NCI-H2227 (cell line): ENCODE data around the gene CATSPERZ.

ENCODE experiments used
- DNase-seq: peaks from one replicate; lab custom pipeline; 2025; ENCODE audit not compliant: unreplicated experiment; lab: John Stamatoyannopoulos, UW

CATSPERZ gene

DNA sequence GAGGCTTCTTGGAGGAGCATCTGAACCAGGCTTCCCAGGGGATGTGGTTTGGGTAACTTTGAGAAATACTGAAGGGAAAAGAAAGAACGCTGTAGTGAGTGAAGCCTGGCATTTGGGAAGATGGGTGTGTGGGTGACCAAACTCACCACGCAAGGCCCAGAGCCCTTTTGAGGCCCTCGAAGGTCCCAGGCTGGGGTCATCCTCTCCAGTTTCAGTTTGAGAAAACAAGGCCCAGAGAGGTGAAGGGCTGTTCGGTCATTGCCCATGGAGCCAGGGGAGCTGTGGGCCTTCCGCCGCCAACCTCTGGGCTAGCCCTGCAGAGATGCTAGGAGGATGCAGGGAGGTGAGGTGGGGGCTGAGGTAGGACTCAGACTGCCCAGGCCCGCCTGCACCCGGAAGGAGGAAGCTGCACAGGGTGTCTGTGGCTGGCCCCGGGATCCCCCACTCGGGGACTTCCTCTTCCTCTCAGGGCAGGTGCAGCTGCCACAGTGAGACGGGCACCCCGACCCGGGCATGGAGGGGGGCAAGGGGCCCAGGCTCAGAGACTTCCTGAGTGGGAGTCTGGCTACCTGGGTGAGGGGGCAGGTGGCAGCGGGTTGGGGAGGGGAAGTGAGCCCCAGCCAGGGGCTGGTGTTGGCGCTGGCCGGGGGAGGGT lies 39.7 kb downstream of the CATSPERZ start, which contains the start of gene CCDC88B:
TSS of gene CCDC88B (plus strand) at position 451 of the 655 bp plus-strand sequence. CDS start at position 514, 63 bp downstream.
- DNase-seq: no peak

DNA sequence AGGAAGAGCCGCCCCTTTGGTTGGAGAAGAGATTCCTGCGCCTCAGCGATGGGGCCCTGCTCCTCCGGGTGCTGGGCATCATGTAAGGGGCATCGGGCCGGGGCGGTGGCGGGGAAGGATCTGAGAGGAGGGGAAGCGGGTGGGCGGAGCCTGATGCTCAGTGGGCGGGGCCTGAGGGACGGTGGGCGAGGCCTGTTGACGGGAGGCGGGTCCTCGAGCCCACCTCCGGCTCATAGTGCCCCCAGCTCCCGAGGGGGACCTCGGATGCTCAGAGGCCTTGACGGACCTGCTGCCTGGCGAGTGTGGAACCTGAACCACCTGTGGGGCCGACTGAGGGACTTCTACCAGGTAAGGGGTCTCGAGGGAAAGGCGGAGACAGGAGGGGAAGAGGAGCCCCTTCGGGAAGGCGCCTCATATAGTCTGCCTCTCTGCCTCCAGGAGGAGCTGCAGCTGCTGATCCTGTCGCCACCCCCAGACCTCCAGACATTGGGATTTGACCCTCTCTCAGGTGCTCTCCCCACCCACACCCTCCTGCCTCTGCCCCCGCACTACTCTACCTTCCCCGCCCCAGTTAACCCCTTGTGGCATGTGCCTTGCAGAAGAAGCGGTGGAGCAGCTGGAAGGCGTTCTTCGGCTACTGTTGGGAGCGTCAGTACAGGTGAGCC lies 40.6 kb downstream of the CATSPERZ start:
- no peak for DNase-seq

DNA sequence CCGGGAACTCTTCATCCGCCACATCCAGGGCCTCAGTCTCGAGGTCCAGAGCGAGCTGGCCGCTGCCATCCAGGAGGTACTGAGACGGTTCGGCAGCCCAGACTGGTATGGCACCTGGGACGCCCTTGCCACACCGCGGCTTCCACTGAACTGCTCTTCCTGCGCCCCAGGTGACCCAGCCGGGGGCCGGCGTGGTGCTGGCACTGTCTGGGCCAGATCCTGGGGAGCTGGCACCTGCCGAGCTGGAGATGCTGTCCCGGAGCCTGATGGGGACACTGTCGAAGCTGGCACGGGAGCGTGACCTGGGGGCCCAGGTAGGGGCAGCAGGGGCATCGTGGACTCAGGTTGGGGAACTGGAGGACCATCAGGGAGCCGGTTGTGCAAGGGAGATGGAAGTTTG lies 41.3 kb downstream of the CATSPERZ start:
- no peak for DNase-seq

DNA sequence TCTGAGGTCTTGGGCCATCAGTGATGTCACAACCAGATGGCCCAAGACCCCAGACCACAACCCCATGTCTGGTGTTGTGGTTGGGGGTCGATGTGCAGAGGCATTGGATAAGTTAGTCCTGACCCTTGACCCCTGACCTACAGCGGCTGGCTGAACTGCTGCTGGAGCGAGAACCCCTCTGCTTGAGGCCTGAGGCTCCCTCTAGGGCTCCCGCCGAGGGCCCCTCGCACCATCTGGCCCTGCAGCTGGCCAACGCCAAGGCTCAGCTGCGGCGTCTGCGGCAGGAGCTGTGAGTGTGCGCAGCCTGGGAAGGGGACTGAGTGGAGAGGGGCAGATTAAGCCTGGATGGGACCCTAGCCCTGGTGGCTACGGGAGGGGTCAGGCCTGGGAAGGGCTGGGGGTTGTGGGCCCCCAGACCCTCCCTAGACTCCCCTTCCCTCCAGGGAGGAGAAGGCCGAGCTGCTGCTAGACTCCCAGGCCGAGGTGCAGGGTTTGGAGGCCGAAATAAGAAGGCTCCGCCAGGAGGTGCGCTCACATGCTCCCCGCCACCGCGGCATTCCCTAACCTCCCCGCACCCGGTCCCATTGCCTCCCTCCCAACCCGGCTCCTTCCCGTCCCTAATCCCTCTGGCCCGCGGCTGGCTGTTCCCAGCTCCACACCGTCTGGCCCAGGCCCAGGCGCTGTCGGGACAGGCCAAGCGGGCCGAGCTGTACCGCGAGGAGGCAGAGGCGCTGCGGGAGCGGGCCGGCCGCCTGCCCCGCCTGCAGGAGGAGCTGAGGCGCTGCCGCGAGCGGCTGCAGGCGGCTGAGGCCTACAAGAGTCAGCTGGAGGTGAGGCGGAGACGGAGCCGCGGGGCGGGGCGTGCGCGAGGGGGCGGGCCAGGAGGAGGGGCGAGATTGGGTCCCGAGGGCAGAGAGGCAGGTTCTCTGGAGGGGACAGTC lies 42.0 kb downstream of the CATSPERZ start:
- DNase-seq: no peak

DNA sequence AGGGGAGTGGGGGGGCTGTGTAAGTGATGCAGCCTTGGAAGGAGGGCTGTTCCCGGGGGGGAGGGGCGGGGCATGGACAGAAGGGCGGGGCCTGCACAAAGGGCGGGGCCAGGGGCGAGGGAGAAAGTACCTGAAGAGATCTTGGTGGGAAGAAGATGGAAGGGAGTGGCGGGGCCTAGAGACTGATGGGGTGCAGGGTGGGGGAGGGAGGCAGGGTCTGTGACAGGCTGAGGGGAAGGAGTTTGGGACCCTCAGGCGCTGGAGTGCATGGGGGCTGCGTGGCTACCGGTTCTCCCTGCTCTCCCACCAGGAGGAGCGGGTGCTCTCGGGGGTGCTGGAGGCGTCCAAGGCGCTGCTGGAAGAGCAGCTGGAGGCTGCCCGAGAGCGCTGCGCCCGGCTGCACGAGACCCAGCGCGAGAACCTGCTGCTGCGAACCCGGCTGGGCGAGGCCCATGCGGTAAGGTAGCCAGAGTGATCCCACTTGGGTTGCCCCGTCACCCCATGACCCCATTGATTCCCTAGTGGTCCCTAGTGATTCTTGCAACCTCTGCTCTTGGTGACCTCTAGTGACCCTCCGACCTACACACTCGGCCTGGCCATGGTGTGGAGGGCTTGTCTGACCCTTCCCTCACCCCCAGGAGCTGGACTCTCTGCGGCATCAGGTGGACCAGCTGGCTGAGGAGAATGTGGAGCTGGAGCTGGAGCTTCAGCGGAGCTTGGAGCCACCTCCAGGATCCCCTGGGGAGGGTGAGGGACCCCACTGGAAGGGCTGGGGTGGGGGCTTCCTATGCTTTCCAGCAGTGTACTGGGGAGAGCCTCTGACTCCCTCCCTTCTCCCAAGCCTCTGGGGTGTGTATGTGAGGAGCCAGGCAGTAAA lies 42.9 kb downstream of the CATSPERZ start:
- DNase-seq: no peak

DNA sequence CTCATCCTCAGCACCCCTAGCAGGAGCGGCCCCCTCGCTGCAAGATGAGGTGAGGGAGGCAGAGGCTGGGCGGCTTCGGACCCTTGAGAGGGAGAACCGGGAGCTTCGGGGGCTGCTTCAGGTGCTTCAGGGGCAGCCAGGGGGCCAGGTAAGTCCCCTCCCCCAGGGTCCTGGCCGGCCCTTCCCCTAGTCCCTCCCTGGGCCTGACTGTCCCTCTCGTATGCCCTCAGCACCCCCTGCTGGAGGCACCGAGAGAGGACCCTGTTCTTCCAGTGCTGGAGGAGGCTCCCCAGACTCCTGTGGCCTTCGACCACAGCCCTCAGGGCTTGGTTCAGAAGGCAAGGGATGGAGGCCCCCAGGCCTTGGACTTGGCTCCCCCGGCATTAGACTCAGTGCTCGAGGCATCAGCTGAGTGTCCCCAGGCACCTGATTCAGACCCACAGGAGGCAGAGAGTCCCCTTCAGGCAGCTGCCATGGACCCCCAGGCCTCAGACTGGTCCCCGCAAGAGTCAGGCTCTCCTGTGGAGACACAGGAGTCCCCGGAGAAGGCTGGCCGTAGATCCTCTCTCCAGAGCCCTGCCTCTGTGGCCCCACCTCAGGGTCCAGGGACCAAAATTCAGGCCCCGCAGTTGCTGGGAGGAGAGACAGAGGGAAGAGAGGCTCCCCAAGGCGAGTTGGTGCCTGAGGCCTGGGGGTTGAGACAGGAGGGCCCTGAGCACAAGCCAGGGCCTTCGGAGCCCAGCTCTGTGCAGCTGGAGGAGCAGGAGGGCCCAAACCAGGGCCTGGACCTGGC lies 43.8 kb downstream of the CATSPERZ start:
- DNase-seq: no peak

DNA sequence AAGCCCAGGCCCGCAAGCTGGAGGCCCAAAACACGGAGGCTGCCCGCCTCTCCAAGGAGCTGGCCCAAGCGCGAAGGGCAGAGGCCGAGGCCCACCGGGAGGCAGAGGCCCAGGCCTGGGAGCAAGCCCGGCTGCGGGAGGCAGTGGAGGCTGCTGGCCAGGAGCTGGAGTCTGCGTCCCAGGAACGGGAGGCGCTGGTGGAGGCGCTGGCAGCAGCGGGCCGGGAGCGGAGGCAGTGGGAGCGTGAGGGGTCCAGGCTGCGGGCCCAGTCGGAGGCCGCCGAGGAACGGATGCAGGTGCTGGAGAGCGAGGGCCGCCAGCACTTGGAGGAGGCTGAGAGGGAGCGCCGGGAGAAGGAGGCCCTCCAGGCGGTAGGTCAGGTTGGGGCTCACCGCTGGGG lies 44.6 kb downstream of the CATSPERZ start:
- no peak for DNase-seq

DNA sequence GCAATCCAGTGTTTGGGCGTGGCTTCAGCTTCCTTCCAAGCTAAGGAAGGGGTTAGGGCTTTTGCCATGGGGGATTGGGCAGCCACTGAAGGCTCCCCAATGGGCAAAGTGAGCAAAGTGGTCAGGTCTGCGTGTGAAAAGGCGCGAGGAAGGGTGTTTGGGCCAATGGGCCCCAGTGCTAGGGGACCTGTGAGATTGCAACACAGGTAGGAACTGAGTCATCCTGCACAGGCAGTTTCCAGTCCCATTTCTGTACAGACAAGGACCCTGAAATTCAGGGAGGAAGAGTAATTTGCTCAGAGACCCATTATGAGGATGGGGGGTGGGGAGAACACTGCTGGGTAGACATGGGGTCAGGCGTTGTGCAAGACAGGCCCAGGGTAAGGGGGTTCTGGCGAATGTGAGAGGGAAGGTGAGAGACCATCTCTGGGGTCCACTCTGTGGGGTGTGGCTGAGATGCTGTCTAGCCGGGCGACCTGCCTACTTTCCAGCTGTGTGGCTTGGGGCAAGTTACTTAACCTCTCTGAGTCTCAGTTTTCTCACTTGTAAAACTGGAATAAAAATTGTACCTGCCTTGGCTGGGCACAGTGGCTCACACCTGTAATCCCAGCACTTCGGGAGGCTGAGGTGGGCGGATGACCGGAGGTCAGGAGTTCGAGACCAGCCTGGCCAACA lies 47.2 kb downstream of the CATSPERZ start:
- DNase-seq: no peak

DNA sequence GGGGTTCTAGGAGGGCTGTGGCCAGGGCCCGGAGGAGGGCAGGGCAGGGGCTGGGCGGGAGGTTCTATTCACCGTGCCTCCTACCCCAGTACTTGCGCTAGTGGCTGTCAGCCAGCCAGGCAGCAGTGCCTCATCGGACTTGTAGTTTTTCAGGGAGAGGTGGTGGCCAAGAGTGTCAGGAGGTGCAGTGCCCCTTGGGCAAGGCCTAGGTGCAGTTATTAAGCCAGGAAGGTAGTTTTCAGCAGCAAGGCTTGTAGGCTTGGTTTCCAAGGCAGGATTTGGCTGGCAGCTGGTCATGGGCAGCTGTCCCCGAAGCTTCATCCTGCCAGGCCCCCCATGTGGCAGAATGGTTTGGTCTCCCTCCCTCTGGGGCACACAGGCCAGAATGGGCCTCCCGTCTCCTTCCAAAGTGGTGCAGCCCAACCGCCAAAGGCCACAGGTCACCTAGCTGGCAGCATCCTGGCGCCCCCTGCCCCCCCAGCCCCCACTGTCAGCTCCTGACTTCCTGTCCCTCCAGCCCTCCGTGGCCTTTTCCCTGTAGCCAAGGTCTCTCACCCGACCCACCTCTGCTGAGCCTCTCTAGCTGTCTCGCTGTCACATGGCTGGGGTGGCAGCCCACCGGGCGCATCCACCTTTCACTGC lies 48.3 kb downstream of the CATSPERZ start:
- DNase-seq: no peak

DNA sequence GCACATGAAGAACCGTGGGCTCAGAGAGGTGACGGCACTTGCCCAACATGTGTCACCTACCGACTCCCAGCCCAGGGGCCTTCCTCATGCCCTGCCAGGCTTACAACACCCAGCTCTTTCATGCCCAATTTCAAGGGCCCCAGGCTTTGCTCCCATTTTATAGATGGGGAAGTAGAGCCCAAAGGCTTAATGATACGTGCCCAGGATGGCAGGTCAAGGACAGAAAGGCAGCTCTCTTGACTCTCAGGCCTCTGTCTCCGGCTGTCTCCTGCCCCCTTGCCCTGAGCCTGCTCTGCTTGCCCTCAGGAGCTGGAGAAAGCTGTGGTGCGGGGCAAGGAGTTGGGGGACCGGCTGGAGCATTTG lies 48.8 kb downstream of the CATSPERZ start:
- DNase-seq: no peak

DNA sequence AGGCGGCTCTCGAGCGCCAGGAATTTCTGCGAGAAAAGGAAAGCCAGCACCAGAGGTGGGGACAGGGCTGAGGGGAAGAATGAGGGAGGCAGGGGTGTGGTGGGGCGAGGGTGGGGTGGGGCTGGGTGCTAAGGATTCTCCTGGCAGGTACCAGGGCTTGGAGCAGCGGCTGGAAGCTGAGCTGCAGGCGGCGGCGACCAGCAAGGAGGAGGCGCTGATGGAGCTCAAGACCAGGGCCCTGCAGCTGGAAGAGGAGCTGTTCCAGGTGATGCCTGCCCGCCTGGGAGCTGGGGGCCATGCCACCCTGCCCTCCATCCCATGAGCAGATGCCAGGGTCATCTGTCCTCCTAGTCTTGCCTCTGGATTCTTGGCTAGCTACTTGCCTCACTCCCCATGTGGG lies 49.2 kb downstream of the CATSPERZ start:
- DNase-seq: no peak

DNA sequence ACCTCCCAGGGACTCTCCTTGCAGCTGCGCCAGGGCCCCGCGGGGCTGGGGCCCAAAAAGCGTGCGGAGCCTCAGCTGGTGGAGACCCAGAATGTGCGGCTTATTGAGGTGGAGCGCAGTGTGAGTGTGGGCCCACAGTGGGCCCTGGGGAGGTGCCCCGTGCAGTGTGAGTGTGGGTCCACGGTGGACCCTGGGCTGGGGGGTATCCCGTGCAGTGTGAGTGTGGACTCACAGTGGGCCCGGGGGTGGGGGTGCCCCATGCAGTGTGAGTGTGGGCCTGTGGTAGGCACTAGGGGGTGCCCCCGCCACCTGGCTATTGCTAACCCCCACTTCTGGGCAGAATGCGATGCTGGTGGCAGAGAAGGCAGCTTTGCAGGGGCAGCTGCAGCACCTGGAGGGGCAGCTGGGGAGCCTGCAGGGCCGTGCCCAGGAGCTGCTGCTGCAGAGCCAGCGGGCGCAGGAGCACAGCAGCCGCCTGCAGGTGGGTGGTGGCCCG lies 51.0 kb downstream of the CATSPERZ start:
- DNase-seq: no peak

DNA sequence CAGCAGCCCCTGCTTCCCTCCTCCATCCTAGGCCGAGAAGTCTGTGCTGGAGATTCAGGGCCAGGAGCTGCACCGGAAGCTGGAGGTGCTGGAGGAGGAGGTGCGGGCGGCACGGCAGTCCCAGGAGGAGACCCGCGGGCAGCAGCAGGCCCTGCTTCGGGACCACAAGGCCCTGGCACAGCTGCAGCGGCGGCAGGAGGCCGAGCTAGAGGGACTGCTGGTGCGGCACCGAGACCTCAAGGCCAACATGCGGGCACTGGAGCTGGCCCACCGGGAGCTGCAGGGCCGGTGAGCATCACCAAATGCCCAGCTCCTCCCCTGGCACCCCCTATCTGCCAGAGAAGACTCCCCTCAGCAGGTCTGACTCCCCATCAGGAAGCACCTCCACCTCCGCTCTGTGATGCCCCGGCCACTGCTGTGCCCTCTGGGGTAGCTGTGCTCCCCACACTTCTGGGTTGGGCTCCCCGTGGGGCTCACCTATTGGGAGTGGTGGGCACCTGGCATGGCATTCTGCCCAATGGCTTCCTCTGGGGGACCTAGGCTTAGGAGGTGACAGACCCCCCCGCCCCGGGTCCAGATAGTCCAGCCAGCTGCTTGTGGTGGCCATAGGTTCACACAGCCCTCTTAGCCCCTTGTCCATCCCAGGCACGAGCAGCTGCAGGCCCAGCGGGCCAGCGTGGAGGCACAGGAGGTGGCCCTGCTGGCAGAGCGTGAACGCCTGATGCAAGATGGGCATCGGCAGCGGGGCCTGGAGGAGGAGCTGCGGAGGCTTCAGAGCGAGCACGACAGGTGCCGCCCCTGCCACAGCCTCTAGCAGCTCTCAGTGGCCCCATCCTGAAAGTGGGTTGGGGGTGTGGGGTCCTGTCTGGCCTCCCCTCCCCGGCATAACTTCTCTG lies 52.2 kb downstream of the CATSPERZ start:
- DNase-seq: no peak

DNA sequence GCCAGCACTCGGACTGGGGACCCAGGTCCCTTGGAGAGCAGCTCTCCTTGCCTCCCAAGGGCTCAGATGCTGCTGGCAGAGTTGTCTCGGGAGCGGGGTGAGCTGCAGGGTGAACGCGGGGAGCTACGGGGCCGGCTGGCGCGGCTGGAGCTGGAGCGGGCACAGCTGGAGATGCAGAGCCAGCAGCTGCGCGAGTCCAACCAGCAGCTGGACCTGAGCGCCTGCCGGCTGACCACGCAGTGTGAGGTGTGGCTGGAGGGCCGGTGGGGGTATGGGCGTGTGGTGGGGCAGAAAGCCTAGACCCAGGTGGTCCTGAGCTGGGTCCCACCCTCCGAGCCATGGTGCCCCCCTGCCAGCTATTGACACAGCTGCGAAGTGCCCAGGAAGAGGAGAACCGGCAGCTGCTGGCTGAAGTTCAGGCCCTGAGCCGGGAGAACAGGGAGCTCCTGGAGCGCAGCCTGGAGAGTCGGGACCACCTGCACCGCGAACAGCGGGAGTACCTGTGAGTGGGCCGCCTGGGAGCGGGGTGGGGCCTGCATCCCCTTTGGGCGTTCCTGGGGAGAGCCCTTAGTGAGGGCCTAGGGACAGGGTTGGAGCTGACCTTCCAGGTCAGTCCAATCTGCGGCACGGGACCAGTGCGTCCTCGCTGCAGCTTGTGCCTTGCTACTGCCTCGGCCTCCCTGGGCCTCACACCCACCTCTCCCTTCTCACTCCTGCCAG lies 53.0 kb downstream of the CATSPERZ start:
- peak; percentile 25 for DNase-seq

DNA sequence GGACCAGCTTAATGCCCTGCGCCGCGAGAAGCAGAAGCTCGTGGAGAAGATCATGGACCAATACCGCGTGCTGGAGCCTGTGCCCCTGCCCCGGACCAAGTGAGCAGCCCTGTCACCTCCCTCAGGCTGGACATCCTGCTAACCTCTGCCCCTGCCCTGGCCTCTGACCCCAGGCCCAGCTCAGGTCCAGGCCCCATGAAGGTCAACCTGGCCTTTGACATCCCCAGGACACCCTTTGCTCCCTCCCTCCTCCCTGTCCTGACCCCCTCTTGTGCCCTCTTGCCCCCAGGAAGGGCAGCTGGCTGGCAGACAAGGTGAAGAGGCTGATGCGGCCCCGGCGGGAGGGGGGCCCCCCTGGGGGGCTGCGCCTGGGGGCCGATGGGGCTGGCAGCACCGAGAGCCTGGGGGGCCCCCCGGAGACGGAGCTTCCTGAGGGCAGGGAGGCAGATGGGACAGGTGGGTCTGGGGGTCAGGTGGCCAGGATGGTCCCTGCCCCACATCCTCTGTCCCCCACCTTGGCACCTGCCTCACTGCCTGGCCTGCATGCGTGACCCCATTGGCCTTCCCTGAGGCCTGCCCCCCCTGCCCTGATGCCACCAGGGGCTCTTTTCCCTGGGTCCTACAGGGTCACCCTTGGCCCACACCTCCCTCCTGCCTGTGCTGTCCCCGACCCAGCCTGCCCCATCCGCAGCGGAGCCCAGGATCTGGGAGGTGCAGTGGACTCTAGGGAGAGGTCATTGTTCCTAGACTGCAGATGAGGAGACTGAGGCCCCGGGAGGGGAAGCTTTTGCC lies 53.8 kb downstream of the CATSPERZ start:
- DNase-seq: no peak
